Stimulated activated CD4-positive, alpha-beta T cell treated with anti-CD3 and anti-CD28 coated beads, Interleukin-2, amount 100 ng/mL, for 4 hours (primary cell): ENCODE data around the gene RBFOX1.

Experiments used
- DNase-seq: peaks from one replicate; pipeline ENCODE4 v3.0.0-alpha.2; 2020; ENCODE audit warnings: low read depth

Gene RBFOX1

GRCh38 chr16:7334801-7335560 is 2.3 kb downstream of the RBFOX1 start:
- DNase-seq, result no peak

- DNase-seq, result no peak
Measured at GRCh38 chr16:7335991-7336634, 3.5 kb downstream of the RBFOX1 start.

DNA sequence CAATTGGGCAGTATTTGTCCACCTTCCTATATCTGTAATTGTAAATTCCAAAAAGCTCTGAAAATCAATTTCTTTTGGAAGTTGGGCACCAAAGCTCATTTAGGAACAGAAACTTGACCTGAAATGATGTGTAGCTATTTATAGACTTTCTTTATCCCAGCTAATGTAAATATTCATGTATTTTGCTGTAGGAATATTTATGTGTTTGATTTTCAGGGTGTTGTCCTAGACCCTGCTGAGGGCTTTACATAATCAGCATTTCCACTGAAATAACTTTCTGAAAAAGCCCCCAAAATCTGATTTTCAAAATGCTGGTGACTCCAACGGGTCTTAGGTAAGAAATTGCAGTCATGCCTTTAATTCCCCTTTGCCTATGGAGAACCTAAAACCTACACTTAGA is 4.1 kb downstream of the RBFOX1 start:
- DNase-seq, result no peak

DNA sequence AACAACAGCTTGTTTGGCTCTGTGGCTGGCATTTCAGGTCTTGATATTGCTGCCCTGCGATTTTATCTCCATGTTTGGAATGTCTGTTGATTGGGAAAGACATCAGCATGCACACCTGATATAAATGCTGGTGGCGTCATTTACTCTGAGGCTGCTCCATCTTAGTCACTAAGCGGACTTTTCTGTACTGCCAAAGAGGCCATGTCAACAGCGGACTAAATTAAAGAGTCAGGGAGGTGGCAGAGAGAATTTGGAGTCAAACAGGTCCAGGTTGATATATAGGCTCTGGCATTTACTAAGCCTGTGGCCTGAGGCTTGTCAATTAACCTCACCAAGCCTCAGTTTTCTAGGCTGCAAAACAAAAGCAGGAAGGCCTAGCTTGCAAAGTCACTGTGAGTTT is 6.2 kb downstream of the RBFOX1 start:
- no peak for DNase-seq

GRCh38 chr16:7339700-7340099 is 7.1 kb downstream of the RBFOX1 start:
- DNase-seq, result no peak

GRCh38 chr16:7340938-7341337 is 8.3 kb downstream of the RBFOX1 start:
- DNase-seq, result no peak

- DNase-seq, result no peak
Measured at GRCh38 chr16:7342598-7342997, 10.0 kb downstream of the RBFOX1 start.

DNA sequence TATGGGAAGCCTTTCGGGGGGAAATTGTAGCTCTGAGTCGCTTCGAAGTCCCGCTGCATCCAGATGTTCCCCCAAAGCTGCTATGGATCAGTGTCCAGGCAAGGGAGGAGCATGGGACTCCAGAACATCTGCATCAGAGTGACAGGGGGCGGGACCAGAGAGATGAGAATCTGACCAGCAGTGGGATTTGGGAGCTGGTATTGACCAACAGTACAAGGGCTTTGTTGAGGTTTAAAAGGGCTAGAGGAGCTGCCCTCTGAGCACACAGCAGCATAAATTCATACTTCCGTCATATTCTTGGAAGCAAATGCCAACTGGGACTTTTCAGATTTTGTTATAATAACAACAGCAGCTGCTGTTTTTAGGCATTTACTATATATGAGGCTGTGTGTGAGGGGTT is 10.6 kb downstream of the RBFOX1 start:
- no peak for DNase-seq

DNA sequence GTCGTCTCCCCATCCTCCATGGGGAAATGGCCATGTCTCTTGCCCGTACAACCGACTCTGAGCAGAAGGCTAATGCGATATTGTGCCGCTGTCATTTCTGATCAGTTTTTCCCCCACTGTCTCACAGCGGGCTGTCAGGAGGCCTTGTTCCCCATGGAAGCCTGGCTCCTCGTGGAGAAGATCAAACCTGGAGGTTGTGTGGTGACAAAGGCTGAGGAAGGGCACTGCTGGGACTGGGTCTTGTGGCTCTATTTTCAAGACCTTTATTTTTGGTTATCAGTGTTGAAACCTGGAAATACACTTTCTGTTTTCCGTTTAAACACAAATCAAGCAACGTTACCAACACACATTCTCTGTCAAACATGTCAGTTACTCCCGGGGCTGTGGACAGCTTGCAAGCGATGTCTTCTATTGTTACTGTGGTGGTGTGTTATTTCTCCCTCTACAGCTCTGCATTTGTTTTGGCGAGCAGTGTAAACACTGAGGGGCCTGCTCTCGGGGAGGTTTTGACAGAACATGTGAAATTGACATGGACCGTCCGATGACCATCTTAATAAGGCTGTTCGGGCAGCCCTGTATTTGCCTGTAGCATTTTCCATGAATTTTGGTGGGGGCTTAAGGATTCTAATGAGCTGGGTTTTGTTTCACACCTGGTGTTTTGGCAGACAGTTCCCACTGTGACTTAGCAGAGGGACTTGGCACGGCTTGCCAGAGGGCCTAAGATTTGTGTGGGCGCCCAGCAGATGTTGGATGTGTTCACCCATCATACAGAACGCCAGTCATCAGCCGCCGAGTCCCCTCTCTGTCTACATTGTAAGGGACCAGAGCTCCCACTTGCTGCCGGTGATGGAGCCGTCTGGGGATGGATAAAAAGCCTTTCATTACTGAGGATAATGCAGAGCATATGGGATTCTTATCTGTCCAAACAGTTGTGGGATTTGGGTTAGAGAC is 12.5 kb downstream of the RBFOX1 start:
- DNase-seq, result no peak

GRCh38 chr16:7350806-7351205 is 18.2 kb downstream of the RBFOX1 start:
- no peak for DNase-seq

DNA sequence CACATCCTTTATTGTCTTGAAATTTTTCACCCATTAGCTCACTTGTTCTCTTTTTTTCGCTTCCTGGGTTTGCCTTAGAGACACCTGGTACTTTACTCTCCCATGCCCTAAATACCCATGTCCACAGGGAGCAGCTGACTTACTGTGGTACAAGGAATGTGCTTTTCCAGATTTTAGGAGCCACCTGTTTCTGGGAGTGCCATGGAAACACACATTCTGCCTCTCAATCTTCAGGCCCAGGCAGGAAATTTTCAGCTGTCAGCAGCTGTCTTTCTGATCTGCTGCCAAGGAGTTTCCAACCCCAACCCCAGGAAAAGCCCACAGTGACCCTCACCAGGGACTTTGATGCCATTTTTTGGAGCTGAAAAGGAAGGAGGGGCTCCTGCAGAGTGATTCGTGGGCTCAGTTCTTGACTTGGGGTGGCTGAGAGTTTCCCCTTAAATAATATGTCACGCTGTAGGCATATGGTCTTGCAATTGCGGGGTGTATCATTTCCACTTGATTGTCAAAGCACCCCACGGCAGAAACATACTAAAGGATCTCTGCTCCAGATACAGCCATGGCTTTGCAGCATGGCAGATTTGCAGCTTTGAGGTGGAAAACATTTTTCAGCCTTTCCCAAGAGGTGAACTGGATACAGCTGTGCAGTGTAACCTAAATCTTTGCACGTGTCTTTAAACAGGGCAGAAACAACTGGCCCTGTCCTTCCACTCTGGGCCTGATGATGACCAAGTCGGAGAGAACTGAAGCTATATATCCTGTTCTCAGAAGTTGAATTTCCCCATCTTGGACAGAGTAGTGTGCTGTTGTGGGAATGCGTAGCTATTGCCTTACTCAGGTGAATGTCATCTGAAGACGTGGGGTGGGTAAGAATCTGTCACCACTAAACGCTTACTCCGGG is 19.2 kb downstream of the RBFOX1 start:
- DNase-seq, result no peak

- no peak for DNase-seq
Measured at GRCh38 chr16:7355758-7356157, 23.1 kb downstream of the RBFOX1 start.

GRCh38 chr16:7361416-7362129 is 28.9 kb downstream of the RBFOX1 start:
- DNase-seq, result no peak

DNA sequence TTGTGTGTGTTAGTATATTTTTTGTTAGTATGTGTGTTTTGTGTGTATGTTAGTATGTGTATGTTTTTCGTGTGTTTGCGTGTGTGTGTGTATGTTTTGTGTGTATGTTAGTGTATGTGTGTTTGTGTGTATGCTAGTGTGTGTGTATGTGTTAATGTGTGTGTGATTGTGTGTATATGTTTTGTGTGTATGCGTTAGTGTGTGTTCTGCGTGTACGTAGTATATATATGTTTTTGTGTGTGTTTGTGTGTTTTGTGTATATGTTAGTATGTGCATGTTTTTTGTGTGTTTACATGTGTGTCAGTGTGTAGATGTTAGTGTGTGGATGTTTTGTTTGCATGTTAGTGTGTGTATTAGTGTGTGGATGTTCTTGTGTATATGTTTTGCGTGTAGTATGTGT is 29.6 kb downstream of the RBFOX1 start:
- no peak for DNase-seq

- DNase-seq, result no peak
Measured at GRCh38 chr16:7363422-7364417, 31.1 kb downstream of the RBFOX1 start.

- DNase-seq, result no peak
Measured at GRCh38 chr16:7366041-7366440, 33.4 kb downstream of the RBFOX1 start.

- DNase-seq, result no peak
Measured at GRCh38 chr16:7366993-7367880, 34.6 kb downstream of the RBFOX1 start.

GRCh38 chr16:7369204-7369603 is 36.6 kb downstream of the RBFOX1 start:
- no peak for DNase-seq

- DNase-seq, result no peak
Measured at GRCh38 chr16:7372095-7372494, 39.5 kb downstream of the RBFOX1 start.
